Adrenal gland (tissue), 12 donors: ENCODE measurements around the gene KCNAB3. TPM values are rescaled to one million over a fixed set of nuclear protein-coding genes. Genes with fewer than 3 reads are reported as not detected.

Experiments
- DNase-seq, 7 donors: peaks; one replicate each; pipeline ENCODE4 v3.0.0-alpha.2; 2019 to 2020
- H3K27ac ChIP-seq, 5 donors: fragments of 200-600 bp; sonication (generic) in 4 of 5; 1 replicate in 3 of 5; 2 replicates in 2 of 5; pipeline versions ENCODE4 v1.5.1 to v1.8.0; 2016 to 2020; ENCODE audit warnings: mild to moderate bottlenecking in 1 of 5
- H3K27me3 ChIP-seq: fragments of 200-600 bp; 2 replicates; pipeline ENCODE4 v1.8.0; 2021
- H3K36me3 ChIP-seq, 2 donors: fragments of 200-600 bp; replicated peaks in 1 of 2; 1 replicate in 1 of 2; 2 replicates in 1 of 2; pipeline versions ENCODE4 v1.5.1 to v1.8.0; 2018 to 2022
- H3K4me1 ChIP-seq, 2 donors: fragments of 200-600 bp; replicated peaks in 1 of 2; 1 replicate in 1 of 2; 2 replicates in 1 of 2; pipeline versions ENCODE4 v1.5.1 to v1.8.0; 2018 to 2021
- H3K4me3 ChIP-seq, 4 donors: fragments of 200-600 bp; sonication (generic) in 3 of 4; one replicate each; pipeline ENCODE4 v1.5.1; 2016 to 2018
- H3K9me3 ChIP-seq, 3 donors: fragments of 200-600 bp; sonication (generic) in 1 of 3; replicated peaks in 1 of 3; 1 replicate in 2 of 3; 2 replicates in 1 of 3; pipeline versions ENCODE4 v1.5.1 to v1.8.0; 2016 to 2021
- CTCF ChIP-seq, 6 experiments: fragments of 450-650 bp in 4 of 6; fragments of 200-600 bp in 2 of 6; sonication (generic) in 1 of 6; IDR thresholded peaks; 1 replicate in 5 of 6; 2 replicates in 1 of 6; pipeline versions ENCODE4 v1.5.1 to v1.8.0; 2016 to 2021; ENCODE audit warnings: antibody characterized with exemption in 6 of 6, mild to moderate bottlenecking in 2 of 6, moderate library complexity in 1 of 6
- POLR2A ChIP-seq, 2 donors: fragments of 450-650 bp; IDR thresholded peaks; one replicate each; pipeline ENCODE4 v1.6.1; 2017; ENCODE audit warnings: antibody characterized with exemption in 2 of 2, mild to moderate bottlenecking in 2 of 2, moderate library complexity in 1 of 2
- WGBS, 4 donors: extraction: QIAGEN DNeasy Blood & Tissue Kit in 2 of 4; methylation state at CpG; one replicate each; pipeline versions ENCODE4 v1.1.5 to v1.1.7; 2013 to 2017; 5-methylcytosine and 5-hydroxymethylcytosine counted together
- intact Hi-C, 2 donors: fragments of 100-400 bp; cut with DNase I; formaldehyde crosslinking; loops; one replicate each; pipeline versions ENCODE4 v1.14.1 to v1.15.0; 2022 to 2023
- polyA plus RNA-seq, 3 donors: library from polyadenylated mRNA; stranded (reverse); fragments of 200-250 nt in 2 of 3; fragments of 350-450 nt in 1 of 3; fragmentation: Illumina TruSeq in 1 of 3; extraction: RNeasy Lipid Tissue Mini Kit (QIAGEN cat#74804) in 1 of 3; gene quantifications; one replicate each; pipeline ENCODE4 v1.2.3, GENCODE V29; 2013 to 2014
- total RNA-seq, 9 donors: library from RNA; depleted of rRNA in 4 of 9; stranded (reverse); fragments of >200 nt in 4 of 9; fragments of 120-200 nt in 1 of 9; fragmentation: NEBNext Ultra II Directional in 1 of 9; extraction: Animal tissue kit (Norgen Biotek cat#: 25700) in 1 of 9; gene quantifications; one replicate each; pipeline versions ENCODE4 v1.1.0 to v1.2.4, GENCODE V29; 2013 to 2023
- donor health status: healthy with polysubstance abuse.
- donor health status: Bipolar disorder and iron deficiency.
- donor health status: DM: yes; HTN: yes; CAD: no.
- donor health status: DM: no; HTN: no; CAD: no.
- donor health status: DM: no; HTN: no; CAD: no.
- donor health status: DM: yes; HTN: yes; CAD: no.

Gene KCNAB3
- total and polyA plus RNA-seq, 12 donors: 0.12 to 4.2 (median 0.68) TPM; not detected in 2

- 82 to 97% (median 86%) methylated on average over 4 to 7 of the region's 7 CpGs for WGBS, 4 donors
- peaks cover 0 to 68% of the 10 kb centered on the region in 2 donors for H3K36me3 ChIP-seq
- no peaks in the 10 kb centered on the region for H3K9me3 ChIP-seq
- no peaks in the 10 kb centered on the region for H3K4me1 ChIP-seq
- no peak overlapping the region for H3K4me3 ChIP-seq
- no peak for DNase-seq
- no peak for TF ChIP-seq POLR2A (IDR thresholded peaks at IDR 0.05)
- TF ChIP-seq CTCF (IDR thresholded peaks at IDR 0.05): no peak
- intact Hi-C loops: no loop called here
- H3K27me3 ChIP-seq: no peaks in the 10 kb centered on the region
- no peak overlapping the region for H3K27ac ChIP-seq
Observed at GRCh38 chr17:7945651-7946050, 16.0 kb upstream of the KCNAB3 start.

DNA sequence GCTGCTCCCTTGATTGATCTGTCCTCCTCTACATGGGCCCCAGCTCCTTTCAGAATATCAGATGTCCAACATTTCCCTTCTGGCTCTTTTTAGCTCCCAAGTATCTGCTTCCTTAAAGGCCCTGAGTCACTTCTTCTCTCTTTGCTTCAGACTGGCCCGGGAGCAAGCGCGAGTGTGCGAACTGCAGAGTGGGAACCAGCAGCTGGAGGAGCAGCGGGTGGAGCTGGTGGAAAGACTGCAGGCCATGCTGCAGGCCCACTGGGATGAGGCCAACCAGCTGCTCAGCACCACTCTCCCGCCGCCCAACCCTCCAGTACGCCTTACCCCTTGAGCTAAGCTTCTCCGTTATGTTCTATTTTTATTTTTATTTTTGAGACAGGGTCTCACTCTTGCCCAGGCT lies 14.7 kb upstream of the KCNAB3 start:
- H3K27ac ChIP-seq: no peak overlapping the region
- TF ChIP-seq CTCF (IDR thresholded peaks at IDR 0.05): no peak
- intact Hi-C loops: no loop called here
- DNase-seq: no peak
- peaks cover 0 to 79% of the 10 kb centered on the region in 2 donors for H3K36me3 ChIP-seq
- 93 to 99% (median 96%) methylated on average over 9 of the region's 9 CpGs for WGBS, 4 donors
- H3K4me3 ChIP-seq: no peak overlapping the region
- H3K4me1 ChIP-seq: no peaks in the 10 kb centered on the region
- no peaks in the 10 kb centered on the region for H3K27me3 ChIP-seq
- H3K9me3 ChIP-seq: no peaks in the 10 kb centered on the region

GRCh38 chr17:7943291-7943690 lies 13.6 kb upstream of the KCNAB3 start:
- Histone ChIP-seq H3K4me3 (no peak overlapping the region), H3K4me1 (no peaks in the 10 kb centered on the region), H3K27me3 (no peaks in the 10 kb centered on the region), H3K27ac (no peak overlapping the region), H3K36me3 (peaks cover 0 to 77% of the 10 kb centered on the region in 2 donors), H3K9me3 (no peaks in the 10 kb centered on the region)
- no peak for TF ChIP-seq CTCF (IDR thresholded peaks at IDR 0.05)
- TF ChIP-seq POLR2A (IDR thresholded peaks at IDR 0.05): no peak
- DNase-seq: no peak
- WGBS, 4 donors: 89 to 98% (median 93%) methylated on average over 4 to 13 of the region's 13 CpGs
- intact Hi-C loops: no loop called here

- H3K4me3 ChIP-seq: no peak overlapping the region
- H3K4me1 ChIP-seq: no peaks in the 10 kb centered on the region
- no peak for TF ChIP-seq CTCF (IDR thresholded peaks at IDR 0.05)
- TF ChIP-seq POLR2A (IDR thresholded peaks at IDR 0.05): no peak
- peaks cover 0 to 72% of the 10 kb centered on the region in 2 donors for H3K36me3 ChIP-seq
- no peaks in the 10 kb centered on the region for H3K9me3 ChIP-seq
- intact Hi-C loops: no loop called here
- H3K27me3 ChIP-seq: no peaks in the 10 kb centered on the region
- DNase-seq: no peak
- 93 to 99% (median 96%) methylated on average over 6 of the region's 6 CpGs for WGBS, 4 donors
- H3K27ac ChIP-seq: no peak overlapping the region
Observed at GRCh38 chr17:7940743-7941142, 11.1 kb upstream of the KCNAB3 start.
